ENCODE results near the gene CALN1. TPM values are rescaled to one million over a fixed set of nuclear protein-coding genes. Genes with fewer than 3 reads are reported as not detected.

Gene CALN1
- total RNA-seq, 1 donor: under 0.01 TPM

GRCh38 chr7:72032934-72033333, 379.2 kb downstream of the CALN1 start:
- Histone ChIP-seq H3K27me3 (ENCODE audit: insufficient read depth, low read length) (no peaks in the 10 kb centered on the region), H3K9me3 (ENCODE audit: low read depth, low read length) (no peaks in the 10 kb centered on the region), H3K4me3 (ENCODE audit: low read length) (no peak overlapping the region), H3K4me1 (ENCODE audit: insufficient read depth, low read length) (peaks cover 13% of the 10 kb centered on the region)

GRCh38 chr7:72030994-72031667, 381.0 kb downstream of the CALN1 start:
- H3K27me3 ChIP-seq (ENCODE audit: insufficient read depth, low read length): no peaks in the 10 kb centered on the region
- H3K4me3 ChIP-seq (ENCODE audit: low read length): no peak overlapping the region
- no peaks in the 10 kb centered on the region for H3K9me3 ChIP-seq (ENCODE audit: low read depth, low read length)
- peaks cover 13% of the 10 kb centered on the region for H3K4me1 ChIP-seq (ENCODE audit: insufficient read depth, low read length)

- Histone ChIP-seq H3K4me1 (ENCODE audit: insufficient read depth, low read length) (no peaks in the 10 kb centered on the region), H3K9me3 (ENCODE audit: low read depth, low read length) (no peaks in the 10 kb centered on the region), H3K27me3 (ENCODE audit: insufficient read depth, low read length) (no peaks in the 10 kb centered on the region), H3K4me3 (ENCODE audit: low read length) (no peak overlapping the region)
Measured at GRCh38 chr7:72028267-72028666, 383.9 kb downstream of the CALN1 start.

GRCh38 chr7:72025381-72025960, 386.7 kb downstream of the CALN1 start:
- H3K27me3 ChIP-seq (ENCODE audit: insufficient read depth, low read length): no peaks in the 10 kb centered on the region
- H3K4me1 ChIP-seq (ENCODE audit: insufficient read depth, low read length): no peaks in the 10 kb centered on the region
- H3K4me3 ChIP-seq (ENCODE audit: low read length): no peak overlapping the region
- no peaks in the 10 kb centered on the region for H3K9me3 ChIP-seq (ENCODE audit: low read depth, low read length)

GRCh38 chr7:72023926-72024325, 388.2 kb downstream of the CALN1 start:
- H3K9me3 ChIP-seq (ENCODE audit: low read depth, low read length): no peaks in the 10 kb centered on the region
- H3K4me3 ChIP-seq (ENCODE audit: low read length): no peak overlapping the region
- no peaks in the 10 kb centered on the region for H3K27me3 ChIP-seq (ENCODE audit: insufficient read depth, low read length)

GRCh38 chr7:72021716-72022115, 390.4 kb downstream of the CALN1 start:
- Histone ChIP-seq H3K4me3 (ENCODE audit: low read length) (no peak overlapping the region), H3K9me3 (ENCODE audit: low read depth, low read length) (no peaks in the 10 kb centered on the region), H3K27me3 (ENCODE audit: insufficient read depth, low read length) (no peaks in the 10 kb centered on the region), H3K4me1 (ENCODE audit: insufficient read depth, low read length) (no peaks in the 10 kb centered on the region)

More at GRCh38 chr7:72023926-72024325, 388.2 kb downstream of the CALN1 start:
- H3K4me1 ChIP-seq (ENCODE audit: insufficient read depth, low read length): no peaks in the 10 kb centered on the region

- H3K4me3 ChIP-seq (ENCODE audit: low read length): no peak overlapping the region
- no peaks in the 10 kb centered on the region for H3K4me1 ChIP-seq (ENCODE audit: insufficient read depth, low read length)
- no peaks in the 10 kb centered on the region for H3K9me3 ChIP-seq (ENCODE audit: low read depth, low read length)
- no peaks in the 10 kb centered on the region for H3K27me3 ChIP-seq (ENCODE audit: insufficient read depth, low read length)
Measured at GRCh38 chr7:72020311-72020710, 391.8 kb downstream of the CALN1 start.

GRCh38 chr7:72019436-72019835, 392.7 kb downstream of the CALN1 start:
- no peaks in the 10 kb centered on the region for H3K4me1 ChIP-seq (ENCODE audit: insufficient read depth, low read length)
- H3K4me3 ChIP-seq (ENCODE audit: low read length): no peak overlapping the region
- no peaks in the 10 kb centered on the region for H3K27me3 ChIP-seq (ENCODE audit: insufficient read depth, low read length)
- no peaks in the 10 kb centered on the region for H3K9me3 ChIP-seq (ENCODE audit: low read depth, low read length)

GRCh38 chr7:72017756-72018155, 394.4 kb downstream of the CALN1 start:
- Histone ChIP-seq H3K4me1 (ENCODE audit: insufficient read depth, low read length) (no peaks in the 10 kb centered on the region), H3K27me3 (ENCODE audit: insufficient read depth, low read length) (no peaks in the 10 kb centered on the region), H3K4me3 (ENCODE audit: low read length) (no peak overlapping the region), H3K9me3 (ENCODE audit: low read depth, low read length) (no peaks in the 10 kb centered on the region)

- Histone ChIP-seq H3K4me1 (ENCODE audit: insufficient read depth, low read length) (no peaks in the 10 kb centered on the region), H3K4me3 (ENCODE audit: low read length) (no peak overlapping the region), H3K27me3 (ENCODE audit: insufficient read depth, low read length) (no peaks in the 10 kb centered on the region), H3K9me3 (ENCODE audit: low read depth, low read length) (no peaks in the 10 kb centered on the region)
Measured at GRCh38 chr7:72016574-72016973, 395.6 kb downstream of the CALN1 start.

- Histone ChIP-seq H3K4me1 (ENCODE audit: insufficient read depth, low read length) (no peaks in the 10 kb centered on the region), H3K27me3 (ENCODE audit: insufficient read depth, low read length) (no peaks in the 10 kb centered on the region), H3K4me3 (ENCODE audit: low read length) (no peak overlapping the region), H3K9me3 (ENCODE audit: low read depth, low read length) (no peaks in the 10 kb centered on the region)
Measured at GRCh38 chr7:72015136-72015535, 397.0 kb downstream of the CALN1 start.

- Histone ChIP-seq H3K27me3 (ENCODE audit: insufficient read depth, low read length) (no peaks in the 10 kb centered on the region), H3K4me3 (ENCODE audit: low read length) (no peak overlapping the region), H3K4me1 (ENCODE audit: insufficient read depth, low read length) (no peaks in the 10 kb centered on the region), H3K9me3 (ENCODE audit: low read depth, low read length) (no peaks in the 10 kb centered on the region)
Measured at GRCh38 chr7:72007018-72007417, 405.1 kb downstream of the CALN1 start.

GRCh38 chr7:72003236-72003635, 408.9 kb downstream of the CALN1 start:
- Histone ChIP-seq H3K9me3 (ENCODE audit: low read depth, low read length) (no peaks in the 10 kb centered on the region), H3K4me1 (ENCODE audit: insufficient read depth, low read length) (no peaks in the 10 kb centered on the region), H3K4me3 (ENCODE audit: low read length) (no peak overlapping the region), H3K27me3 (ENCODE audit: insufficient read depth, low read length) (no peaks in the 10 kb centered on the region)

- Histone ChIP-seq H3K4me3 (ENCODE audit: low read length) (no peak overlapping the region), H3K27me3 (ENCODE audit: insufficient read depth, low read length) (no peaks in the 10 kb centered on the region), H3K9me3 (ENCODE audit: low read depth, low read length) (no peaks in the 10 kb centered on the region), H3K4me1 (ENCODE audit: insufficient read depth, low read length) (no peaks in the 10 kb centered on the region)
Measured at GRCh38 chr7:71996141-71996540, 416.0 kb downstream of the CALN1 start.

GRCh38 chr7:71995111-71995510, 417.0 kb downstream of the CALN1 start:
- Histone ChIP-seq H3K4me3 (ENCODE audit: low read length) (no peak overlapping the region), H3K4me1 (ENCODE audit: insufficient read depth, low read length) (no peaks in the 10 kb centered on the region), H3K27me3 (ENCODE audit: insufficient read depth, low read length) (no peaks in the 10 kb centered on the region), H3K9me3 (ENCODE audit: low read depth, low read length) (no peaks in the 10 kb centered on the region)

- Histone ChIP-seq H3K4me3 (ENCODE audit: low read length) (no peak overlapping the region), H3K27me3 (ENCODE audit: insufficient read depth, low read length) (no peaks in the 10 kb centered on the region), H3K4me1 (ENCODE audit: insufficient read depth, low read length) (no peaks in the 10 kb centered on the region), H3K9me3 (ENCODE audit: low read depth, low read length) (no peaks in the 10 kb centered on the region)
Measured at GRCh38 chr7:71991586-71991985, 420.6 kb downstream of the CALN1 start.

All from mononuclear cell (primary cell).